Neural progenitor cell (in vitro differentiated cells): ENCODE data around the gene TNFRSF25. TPM values are rescaled to one million over a fixed set of nuclear protein-coding genes. Genes with fewer than 3 reads are reported as not detected.

Experiments
- DNase-seq: peaks from one replicate; pipeline ENCODE4 v3.0.0-alpha.2; 2016; ENCODE audit warnings: low spot score
- H2AFZ ChIP-seq: fragments of 200-600 bp; sonication (generic); replicated peaks from 2 replicates; pipeline ENCODE4 v1.6.1; 2016; ENCODE audit warnings: antibody characterized with exemption
- H3F3A ChIP-seq: fragments of 200-600 bp; sonication (generic); 2 replicates; pipeline ENCODE4 v1.6.1; 2016; ENCODE audit warnings: antibody characterized with exemption, low read depth
- H3K27ac ChIP-seq: fragments of 200-600 bp; sonication (generic); 2 replicates; pipeline ENCODE4 v1.5.1; 2016; ENCODE audit warnings: mild to moderate bottlenecking
- H3K27me3 ChIP-seq: fragments of 200-600 bp; sonication (generic); 2 replicates; pipeline ENCODE4 v1.6.1; 2016; ENCODE audit warnings: mild to moderate bottlenecking, moderate library complexity
- H3K36me3 ChIP-seq: fragments of 200-600 bp; sonication (generic); 2 replicates; pipeline ENCODE4 v1.5.1; 2016
- H3K4me1 ChIP-seq: fragments of 200-600 bp; sonication (generic); 2 replicates; pipeline ENCODE4 v1.6.1; 2016; ENCODE audit warnings: mixed run types
- H3K4me2 ChIP-seq: fragments of 200-600 bp; sonication (generic); 2 replicates; pipeline ENCODE4 v1.6.1; 2016
- H3K4me3 ChIP-seq: fragments of 200-600 bp; sonication (generic); 2 replicates; pipeline ENCODE4 v1.5.1; 2016
- H3K79me2 ChIP-seq: fragments of 200-600 bp; sonication (generic); 2 replicates; pipeline ENCODE4 v1.6.1; 2016; ENCODE audit warnings: low read depth
- H3K9ac ChIP-seq: fragments of 200-600 bp; sonication (generic); 2 replicates; pipeline ENCODE4 v1.6.1; 2016
- H3K9me3 ChIP-seq: fragments of 200-600 bp; sonication (generic); 2 replicates; pipeline ENCODE4 v1.5.1; 2016; ENCODE audit warnings: low read depth
- H4K20me1 ChIP-seq: fragments of 200-600 bp; sonication (generic); 2 replicates; pipeline ENCODE4 v1.6.1; 2016; ENCODE audit warnings: low read depth
- H3K27ac Mint-ChIP-seq: 3 replicates; pipeline ENCODE4 v1.8.0; 2021; ENCODE audit warnings: mixed read lengths
- H3K27me3 Mint-ChIP-seq: 2 replicates; pipeline ENCODE4 v1.8.0; 2022; ENCODE audit warnings: low read depth, mild to moderate bottlenecking, inconsistent platforms, moderate library complexity, mixed read lengths; ENCODE audit not compliant: insufficient read depth
- H3K36me3 Mint-ChIP-seq: 3 replicates; pipeline ENCODE4 v1.8.0; 2021; ENCODE audit warnings: mixed read lengths
- H3K4me1 Mint-ChIP-seq: 3 replicates; pipeline ENCODE4 v1.8.0; 2021; ENCODE audit warnings: mixed read lengths
- H3K4me3 Mint-ChIP-seq: 3 replicates; pipeline ENCODE4 v1.8.0; 2021; ENCODE audit warnings: mild to moderate bottlenecking, moderate library complexity, mixed read lengths
- H3K9me3 Mint-ChIP-seq: 3 replicates; pipeline ENCODE4 v1.8.0; 2020; ENCODE audit warnings: mixed read lengths
- CTCF ChIP-seq: fragments of 200-600 bp; sonication (generic); IDR thresholded peaks from 2 replicates; pipeline ENCODE4 v1.5.1; 2017; ENCODE audit warnings: antibody characterized with exemption, mild to moderate bottlenecking
- EZH2 ChIP-seq: fragments of 200-600 bp; sonication (generic); IDR thresholded peaks from 2 replicates; pipeline ENCODE4 v1.6.1; 2017; ENCODE audit warnings: antibody characterized with exemption, mild to moderate bottlenecking, moderate library complexity
- EZH2phosphoT487 ChIP-seq: fragments of 200-600 bp; sonication (generic); IDR thresholded peaks from 2 replicates; pipeline ENCODE4 v1.6.1; 2017; ENCODE audit warnings: antibody characterized with exemption
- total RNA-seq: library from RNA; depleted of rRNA; stranded (reverse); fragments of >200 nt; gene quantifications from 2 replicates; pipeline ENCODE4 v1.2.3, GENCODE V29; 2015; ENCODE audit warnings: low replicate concordance

TNFRSF25 gene
- total RNA-seq, 1 donor from 2014 or later: 15.6 TPM

- H3K4me3 Mint-ChIP-seq: peak overlapping the region; percentile 86
- Histone ChIP-seq H3K9me3 (no peaks in the 10 kb centered on the region), H3K9ac (no peak overlapping the region), H3K4me3 (peak overlapping the region; percentile 89), H3K79me2 (no peaks in the 10 kb centered on the region), H4K20me1 (peaks cover 14% of the 10 kb centered on the region), H3F3A (peaks cover 19% of the 10 kb centered on the region), H2AFZ (peak overlapping the region; percentile 50), H3K36me3 (no peaks in the 10 kb centered on the region), H3K27ac (no peak overlapping the region), H3K4me1 (peaks cover 25% of the 10 kb centered on the region), H3K4me2 (peak overlapping the region; percentile 100), H3K27me3 (peaks cover 39% of the 10 kb centered on the region)
- no peaks in the 10 kb centered on the region for H3K36me3 Mint-ChIP-seq
- no peak for DNase-seq
- no peak overlapping the region for H3K27ac Mint-ChIP-seq
- peaks cover 31% of the 10 kb centered on the region for H3K4me1 Mint-ChIP-seq
- H3K9me3 Mint-ChIP-seq: no peaks in the 10 kb centered on the region
- peaks cover 8% of the 10 kb centered on the region for H3K27me3 Mint-ChIP-seq
- TF ChIP-seq CTCF (no peak), EZH2 (no peak), EZH2phosphoT487 (no peak)
Observed at GRCh38 chr1:6496890-6497214, 30.9 kb upstream of the TNFRSF25 start.

- peak; percentile 44 for DNase-seq
- no peaks in the 10 kb centered on the region for H3K36me3 Mint-ChIP-seq
- Histone ChIP-seq H3K79me2 (no peaks in the 10 kb centered on the region), H3F3A (peaks cover 24% of the 10 kb centered on the region), H3K4me3 (peak overlapping the region; percentile 89), H3K36me3 (no peaks in the 10 kb centered on the region), H3K9ac (no peak overlapping the region), H4K20me1 (peaks cover 17% of the 10 kb centered on the region), H3K9me3 (no peaks in the 10 kb centered on the region), H3K27ac (no peak overlapping the region), H3K4me1 (peaks cover 25% of the 10 kb centered on the region), H2AFZ (peak overlapping the region; percentile 50), H3K4me2 (peak overlapping the region; percentile 100), H3K27me3 (peaks cover 44% of the 10 kb centered on the region)
- H3K4me3 Mint-ChIP-seq: peak overlapping the region; percentile 86
- H3K27me3 Mint-ChIP-seq: peaks cover 8% of the 10 kb centered on the region
- peaks cover 35% of the 10 kb centered on the region for H3K4me1 Mint-ChIP-seq
- no peak overlapping the region for H3K27ac Mint-ChIP-seq
- peak; percentile 23 for TF ChIP-seq EZH2
- TF ChIP-seq CTCF: no peak
- no peaks in the 10 kb centered on the region for H3K9me3 Mint-ChIP-seq
Observed at GRCh38 chr1:6496365-6496721, 30.4 kb upstream of the TNFRSF25 start.

GRCh38 chr1:6495540-6496364, 29.8 kb upstream of the TNFRSF25 start:
- peak overlapping the region; percentile 89 for H3K4me3 ChIP-seq

More at GRCh38 chr1:6495540-6496364, 29.8 kb upstream of the TNFRSF25 start:
- peaks cover 30% of the 10 kb centered on the region for H3F3A ChIP-seq
- H3K79me2 ChIP-seq: no peaks in the 10 kb centered on the region
- peaks cover 50% of the 10 kb centered on the region for H3K27me3 ChIP-seq
- H3K27ac ChIP-seq: no peak overlapping the region
- H3K4me3 Mint-ChIP-seq: peak overlapping the region; percentile 86
- no peaks in the 10 kb centered on the region for H3K36me3 ChIP-seq
- TF ChIP-seq CTCF: no peak
- TF ChIP-seq EZH2: no peak
- TF ChIP-seq EZH2phosphoT487: no peak
- no peaks in the 10 kb centered on the region for H3K9me3 ChIP-seq
- peaks cover 18% of the 10 kb centered on the region for H4K20me1 ChIP-seq
- H3K4me2 ChIP-seq: peak overlapping the region; percentile 100
- no peak overlapping the region for H3K9ac ChIP-seq
- no peaks in the 10 kb centered on the region for H3K36me3 Mint-ChIP-seq
- no peak for DNase-seq
- peaks cover 7% of the 10 kb centered on the region for H3K27me3 Mint-ChIP-seq
- peaks cover 25% of the 10 kb centered on the region for H3K4me1 ChIP-seq
- H2AFZ ChIP-seq: no peak overlapping the region
- H3K4me1 Mint-ChIP-seq: peaks cover 34% of the 10 kb centered on the region
- H3K27ac Mint-ChIP-seq: no peak overlapping the region
- H3K9me3 Mint-ChIP-seq: no peaks in the 10 kb centered on the region
